Astrocyte of the spinal cord (primary cell): Measurements from ENCODE around the gene SAMD4A.
A peak's percentile ranks its signal among the peaks of the same experiment; 100 is the strongest.

Experiments
- DNase-seq: peaks from one replicate; pipeline ENCODE4 v3.0.0; 2011; ENCODE audit warnings: low read depth, low spot score
- H3K4me3 ChIP-seq: 2 replicates; pipeline ENCODE4 v1.5.1; 2011; ENCODE audit warnings: low read depth, mild to moderate bottlenecking, low read length, moderate library complexity
- in situ Hi-C: cut with HindIII; loops from 2 replicates; pipeline ENCODE4 v1.10.0; 2017; ENCODE audit warnings: low sequenced_read_pairs
- TF ChIP-seq, protein P1 (sequence below): IDR thresholded peaks from 2 replicates; pipeline ENCODE4 v1.5.1; 2012; ENCODE audit warnings: low read depth, mild to moderate bottlenecking, low read length, inconsistent platforms

SAMD4A gene

DNA sequence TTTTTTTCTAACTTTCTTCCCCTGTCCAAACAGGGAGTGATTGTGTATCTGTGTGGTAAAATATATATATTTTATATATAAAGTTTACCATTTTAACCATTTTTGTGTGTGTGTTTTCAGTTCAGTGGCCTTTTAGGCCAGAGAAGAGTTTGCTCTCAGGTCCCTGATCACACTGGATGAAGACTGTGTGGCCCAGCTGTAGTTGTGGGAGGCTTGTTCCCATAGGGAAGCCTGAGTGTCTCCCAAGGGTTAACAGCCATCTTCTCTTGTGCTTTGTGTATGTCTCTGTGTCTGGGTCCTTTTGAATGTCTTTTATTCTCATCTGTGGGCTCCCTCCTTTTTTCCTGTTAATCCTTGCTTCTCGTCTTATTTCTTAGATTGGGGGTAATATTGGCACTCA lies 33.8 kb upstream of the SAMD4A start:
- in situ Hi-C loops, result no loop called here
- DNase-seq, result no peak
- TF ChIP-seq, protein P1, sequence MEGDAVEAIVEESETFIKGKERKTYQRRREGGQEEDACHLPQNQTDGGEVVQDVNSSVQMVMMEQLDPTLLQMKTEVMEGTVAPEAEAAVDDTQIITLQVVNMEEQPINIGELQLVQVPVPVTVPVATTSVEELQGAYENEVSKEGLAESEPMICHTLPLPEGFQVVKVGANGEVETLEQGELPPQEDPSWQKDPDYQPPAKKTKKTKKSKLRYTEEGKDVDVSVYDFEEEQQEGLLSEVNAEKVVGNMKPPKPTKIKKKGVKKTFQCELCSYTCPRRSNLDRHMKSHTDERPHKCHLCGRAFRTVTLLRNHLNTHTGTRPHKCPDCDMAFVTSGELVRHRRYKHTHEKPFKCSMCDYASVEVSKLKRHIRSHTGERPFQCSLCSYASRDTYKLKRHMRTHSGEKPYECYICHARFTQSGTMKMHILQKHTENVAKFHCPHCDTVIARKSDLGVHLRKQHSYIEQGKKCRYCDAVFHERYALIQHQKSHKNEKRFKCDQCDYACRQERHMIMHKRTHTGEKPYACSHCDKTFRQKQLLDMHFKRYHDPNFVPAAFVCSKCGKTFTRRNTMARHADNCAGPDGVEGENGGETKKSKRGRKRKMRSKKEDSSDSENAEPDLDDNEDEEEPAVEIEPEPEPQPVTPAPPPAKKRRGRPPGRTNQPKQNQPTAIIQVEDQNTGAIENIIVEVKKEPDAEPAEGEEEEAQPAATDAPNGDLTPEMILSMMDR, result no peak
- no peak overlapping the region for H3K4me3 ChIP-seq

DNA sequence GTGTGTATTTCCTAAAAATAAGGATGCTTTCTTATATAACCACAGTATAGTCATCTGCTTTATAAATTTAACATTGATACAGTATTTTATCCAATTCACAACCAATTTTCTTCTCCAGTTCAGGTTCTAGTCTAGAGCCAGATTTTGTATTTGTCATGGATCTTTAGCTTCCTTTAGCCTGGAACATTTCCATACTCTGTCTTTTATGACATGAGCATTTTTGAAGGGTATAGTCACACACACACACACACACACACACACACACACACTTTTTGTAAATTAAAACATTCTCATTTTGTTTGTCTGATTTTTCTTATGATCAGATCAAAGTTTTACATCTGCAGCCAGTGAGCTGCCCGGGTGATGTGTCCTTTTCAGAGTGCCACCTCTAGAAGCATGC lies 31.8 kb upstream of the SAMD4A start:
- H3K4me3 ChIP-seq, result no peak overlapping the region
- in situ Hi-C loops, result no loop called here
- DNase-seq, result peak; percentile 1
- TF ChIP-seq, protein P1, result no peak

DNA sequence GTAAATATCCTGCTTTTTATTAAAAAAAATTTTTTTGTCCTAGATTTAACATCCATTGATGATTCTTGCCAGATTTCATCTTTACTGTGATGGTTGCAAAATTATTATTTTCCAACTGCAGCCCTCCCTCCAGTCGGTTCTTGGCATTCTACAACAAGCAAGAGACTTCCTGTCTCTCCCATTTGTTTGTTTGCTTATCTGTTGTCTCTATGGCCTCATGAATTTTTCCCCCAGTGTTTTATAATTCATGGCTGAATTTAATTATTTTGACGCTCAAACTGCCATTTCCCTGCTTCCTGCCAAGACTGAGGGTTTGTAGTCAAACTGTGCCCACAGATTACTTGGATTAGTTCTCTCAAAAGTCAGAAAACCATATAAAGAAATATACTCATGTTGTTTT lies 31.3 kb upstream of the SAMD4A start:
- in situ Hi-C loops, result no loop called here
- TF ChIP-seq, protein P1, result no peak
- no peak overlapping the region for H3K4me3 ChIP-seq
- DNase-seq, result no peak

DNA sequence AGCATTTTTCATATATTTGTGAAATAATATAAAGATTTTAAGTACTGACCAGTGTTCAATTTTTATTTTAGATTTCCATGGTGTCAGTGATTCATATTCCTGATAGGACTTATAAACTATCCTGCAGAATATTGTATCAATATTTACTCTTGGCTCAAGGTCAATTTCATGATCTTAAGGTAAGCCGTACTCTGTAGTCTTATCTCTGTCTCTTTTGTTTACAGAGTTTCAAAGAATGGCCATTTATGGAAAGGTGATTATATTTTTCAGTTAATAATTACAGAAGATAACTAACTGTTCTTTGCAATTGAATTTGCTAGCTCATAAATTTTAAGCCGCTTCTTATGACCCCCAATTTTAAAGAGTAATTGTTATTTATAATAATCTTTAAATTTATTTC lies 29.3 kb upstream of the SAMD4A start:
- no peak overlapping the region for H3K4me3 ChIP-seq
- in situ Hi-C loops, result no loop called here
- no peak for DNase-seq
- TF ChIP-seq, protein P1, result no peak

DNA sequence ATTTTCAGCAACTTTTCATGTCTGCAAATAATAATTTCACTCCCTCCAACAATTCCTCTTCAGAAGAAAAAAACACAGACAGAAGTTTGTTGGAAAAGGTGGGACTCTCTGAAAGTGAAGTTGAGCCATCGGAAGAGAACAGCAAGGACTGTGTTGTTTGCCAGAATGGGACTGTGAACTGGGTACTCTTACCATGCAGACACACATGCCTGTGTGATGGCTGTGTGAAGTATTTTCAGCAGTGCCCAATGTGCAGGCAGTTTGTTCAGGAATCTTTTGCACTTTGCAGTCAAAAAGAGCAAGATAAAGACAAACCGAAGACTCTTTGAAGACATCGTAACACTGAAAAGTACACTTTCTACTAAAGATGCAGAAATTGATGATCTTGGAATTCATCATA lies 28.9 kb upstream of the SAMD4A start:
- no peak for DNase-seq
- in situ Hi-C loops, result no loop called here

DNA sequence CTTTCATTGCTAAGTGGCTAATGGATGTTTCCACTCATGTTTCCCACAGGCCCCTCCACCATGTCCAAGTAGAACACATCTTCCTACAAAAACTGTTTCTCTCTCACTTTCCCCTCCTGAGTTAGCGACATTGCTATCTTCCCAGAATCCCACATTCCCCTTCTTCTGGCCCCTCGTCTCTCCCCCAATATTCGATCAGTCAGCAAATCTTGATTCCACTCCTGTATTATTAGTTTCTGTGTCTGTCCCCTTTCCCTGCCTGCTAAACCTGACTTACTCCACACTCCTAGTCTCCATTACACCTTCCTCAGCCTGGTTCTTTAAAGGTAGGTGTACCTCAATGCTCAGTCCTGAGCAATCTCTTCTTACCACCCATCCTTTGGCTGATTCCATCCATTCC lies 19.3 kb upstream of the SAMD4A start:
- no peak overlapping the region for H3K4me3 ChIP-seq
- TF ChIP-seq, protein P1, result no peak
- in situ Hi-C loops, result no loop called here
- DNase-seq, result no peak

More for the DNA sequence above, 28.9 kb upstream of the SAMD4A start:
- TF ChIP-seq, protein P1, result no peak
- H3K4me3 ChIP-seq, result no peak overlapping the region

DNA sequence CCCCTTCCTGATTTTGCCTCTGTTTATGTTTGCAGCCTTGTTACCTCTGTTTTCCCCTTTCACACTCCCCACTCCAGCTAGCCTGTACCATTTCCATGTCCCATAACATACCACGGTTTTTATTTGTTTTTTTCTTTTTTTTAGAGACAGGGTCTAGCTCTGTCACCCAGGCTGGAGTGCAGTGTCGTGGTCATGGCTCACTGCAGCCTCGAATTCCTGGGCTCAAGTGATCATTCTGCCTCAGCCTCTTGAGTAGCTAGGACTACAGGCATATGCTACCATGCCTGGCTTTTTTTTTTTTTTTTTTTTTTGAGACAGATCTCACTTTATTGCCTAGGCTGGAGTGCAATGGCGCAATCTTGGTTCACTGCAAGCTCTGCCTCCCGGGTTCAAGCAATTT lies 18.4 kb upstream of the SAMD4A start:
- no peak for DNase-seq
- TF ChIP-seq, protein P1, result no peak
- in situ Hi-C loops, result no loop called here
- H3K4me3 ChIP-seq, result no peak overlapping the region
